Liver (tissue), 3 donors: Measurements from ENCODE around the gene IER5.

Experiments
- ATF3 ChIP-seq: IDR thresholded peaks from 2 replicates; pipeline ENCODE4 v1.6.1; 2016; ENCODE audit warnings: antibody characterized with exemption
- CTCF ChIP-seq: fragments of 150-350 bp; IDR thresholded peaks from 2 replicates; pipeline ENCODE4 v1.5.1; 2017; ENCODE audit warnings: improper control_type of control experiment, low read depth, low read length; ENCODE audit not compliant: missing input control
- FOXA1 ChIP-seq: IDR thresholded peaks from 2 replicates; pipeline ENCODE4 v1.6.1; 2016; ENCODE audit warnings: antibody characterized with exemption
- GABPA ChIP-seq, 2 donors: IDR thresholded peaks in 1 of 2; conservative IDR thresholded peaks in 1 of 2; 2 replicates each; pipeline ENCODE4 v1.6.1; 2016; ENCODE audit warnings: antibody characterized with exemption in 2 of 2, mild to moderate bottlenecking in 1 of 2, moderate library complexity in 1 of 2
- MAX ChIP-seq: IDR thresholded peaks from 2 replicates; pipeline ENCODE4 v1.6.1; 2016; ENCODE audit warnings: antibody characterized with exemption
- REST ChIP-seq: IDR thresholded peaks from 2 replicates; pipeline ENCODE4 v1.6.1; 2016; ENCODE audit warnings: antibody characterized with exemption, mild to moderate bottlenecking
- SP1 ChIP-seq: IDR thresholded peaks from 2 replicates; pipeline ENCODE4 v1.6.1; 2018; ENCODE audit warnings: antibody characterized with exemption, mild to moderate bottlenecking
- YY1 ChIP-seq: IDR thresholded peaks from 2 replicates; pipeline ENCODE4 v1.6.1; 2016; ENCODE audit warnings: antibody characterized with exemption, mild to moderate bottlenecking
- ZBTB33 ChIP-seq: IDR thresholded peaks from 2 replicates; pipeline ENCODE4 v1.6.1; 2016; ENCODE audit warnings: antibody characterized with exemption
- donor health status: healthy.
- donor health status: healthy.

- no peak for TF ChIP-seq MAX
- TF ChIP-seq CTCF: no peak
- TF ChIP-seq REST: no peak
- no peak for TF ChIP-seq ATF3
- TF ChIP-seq YY1: no peak
- TF ChIP-seq SP1: no peak
- TF ChIP-seq FOXA1: no peak
- TF ChIP-seq GABPA (IDR thresholded peaks at IDR 0.05 in 1 of 2, conservative IDR thresholded peaks at IDR 0.05 in 1 of 2): no peak
- TF ChIP-seq ZBTB33: no peak
Measured at GRCh38 chr1:181075766-181076350, 12.6 kb upstream of the IER5 start.
